Measurements from ENCODE around the gene ADAM23. TPM values are rescaled to one million over a fixed set of nuclear protein-coding genes. Genes with fewer than 3 reads are reported as not detected.

The ADAM23 gene
- total and polyA plus RNA-seq, 2 of the 13 experiments (the other 11 are each of a cell fraction or from before 2014, with no cell fraction given): 0.04 TPM; not detected in 1

- ATAC-seq: peak; percentile 98
- 40% methylated on average over 7 of the region's 7 CpGs for WGBS (ENCODE audit: low lambda C conversion rate)
These were observed 172.2 kb downstream of the ADAM23 start for GRCh38 chr2:206615417-206616089.

GRCh38 chr2:206616151-206616550 is 172.8 kb downstream of the ADAM23 start:
- H3K4me1 ChIP-seq (ENCODE audit: insufficient read depth, low read length): no peaks in the 10 kb centered on the region
- no peak overlapping the region for H2AFZ ChIP-seq (ENCODE audit: low read length)
- TF ChIP-seq SMAD9 (CRISPR knock-in tag; IDR thresholded peaks at IDR 0.05) (no peak), FOSL2 (CRISPR knock-in tag; IDR thresholded peaks at IDR 0.05) (peak; percentile 44; the same call in 1 of the 2 replicates), ZSCAN12 (CRISPR knock-in tag; IDR thresholded peaks at IDR 0.05) (no peak), SP1 (IDR thresholded peaks at IDR 0.05) (no peak), SP1 (CRISPR knock-in tag; IDR thresholded peaks at IDR 0.05) (no peak)
- intact Hi-C loops (cut with micrococcal nuclease; ENCODE audit: unreplicated experiment): no loop called here
- no peak for DNase-seq (ENCODE audit: low spot score)
- CTCF ChIA-PET (ENCODE audit: low intra/inter-chr PET ratio, low total read pairs): no interaction called here
- H3K4me2 ChIP-seq (ENCODE audit: low read depth, low read length): no peak overlapping the region
- no peak overlapping the region for H3K4me3 ChIP-seq (replicated peaks in 1 of 3; ENCODE audit: insufficient read depth in 1 of 3, low read depth in 2 of 3, low read length in 3 of 3)
- POLR2A ChIA-PET: no interaction called here
- H3K9ac ChIP-seq (ENCODE audit: insufficient read depth, low read depth, low read length): no peak overlapping the region
- no peaks in the 10 kb centered on the region for H3K79me2 ChIP-seq (ENCODE audit: insufficient read depth, low read length)
- BruUV-seq (replicated peaks): no TSS peak
- H3K27me3 ChIP-seq (ENCODE audit: control insufficient read depth in 1 of 2, insufficient read depth in 2 of 2, low read length in 2 of 2): peaks cover 0 to 5% of the 10 kb centered on the region in 2 experiments; a peak in 1 of 5 replicates
- no peaks in the 10 kb centered on the region for H3K9me3 ChIP-seq (ENCODE audit: low read length)
- H4K20me1 ChIP-seq (ENCODE audit: insufficient read depth, low read length): no peaks in the 10 kb centered on the region
- FAIRE-seq: no peak
- 0% methylated on average over 2 of the region's 2 CpGs for WGBS (ENCODE audit: low lambda C conversion rate)
- no peaks in the 10 kb centered on the region for H3K36me3 ChIP-seq (replicated peaks in 1 of 2; ENCODE audit: control insufficient read depth in 1 of 2, insufficient read depth in 2 of 2, low read length in 2 of 2)
- H3K27ac ChIP-seq (ENCODE audit: extremely low read length, insufficient read depth, low read length): no peak overlapping the region
- ATAC-seq: no peak
- in situ Hi-C loops (cut with HindIII; ENCODE audit: extremely low pct_ligation_motif_present, low pct_unique_long_range_greater_than_20kb): no loop called here

More at GRCh38 chr2:206615417-206616089, 172.2 kb downstream of the ADAM23 start:
- H3K27ac ChIP-seq (ENCODE audit: extremely low read length, insufficient read depth, low read length): no peak overlapping the region
- H3K9me3 ChIP-seq (ENCODE audit: low read length): no peaks in the 10 kb centered on the region
- H4K20me1 ChIP-seq (ENCODE audit: insufficient read depth, low read length): no peaks in the 10 kb centered on the region
- no peaks in the 10 kb centered on the region for H3K4me1 ChIP-seq (ENCODE audit: insufficient read depth, low read length)
- H2AFZ ChIP-seq (ENCODE audit: low read length): no peak overlapping the region
- no peak overlapping the region for H3K4me3 ChIP-seq (replicated peaks in 1 of 3; ENCODE audit: insufficient read depth in 1 of 3, low read depth in 2 of 3, low read length in 3 of 3)
- H3K27me3 ChIP-seq (ENCODE audit: control insufficient read depth in 1 of 2, insufficient read depth in 2 of 2, low read length in 2 of 2): peaks cover 0 to 5% of the 10 kb centered on the region in 2 experiments; a peak in 1 of 5 replicates
- in situ Hi-C loops (cut with HindIII; ENCODE audit: extremely low pct_ligation_motif_present, low pct_unique_long_range_greater_than_20kb) (no loop called here), intact Hi-C loops (cut with micrococcal nuclease; ENCODE audit: unreplicated experiment) (no loop called here)
- FAIRE-seq (no peak), DNase-seq (ENCODE audit: low spot score) (peak; percentile 13)
- no TSS peak for BruUV-seq (replicated peaks)
- no peaks in the 10 kb centered on the region for H3K36me3 ChIP-seq (replicated peaks in 1 of 2; ENCODE audit: control insufficient read depth in 1 of 2, insufficient read depth in 2 of 2, low read length in 2 of 2)
- TF ChIP-seq ZNF331 (CRISPR knock-in tag; IDR thresholded peaks at IDR 0.05) (peak; percentile 57), BCL6 (CRISPR knock-in tag; IDR thresholded peaks at IDR 0.05) (no peak), HNF4A (CRISPR knock-in tag; IDR thresholded peaks at IDR 0.05) (peak; percentile 56), SMYD3 (CRISPR knock-in tag; IDR thresholded peaks at IDR 0.05) (no peak)
- ChIA-PET CTCF (ENCODE audit: low intra/inter-chr PET ratio, low total read pairs) (no interaction called here), POLR2A (no interaction called here)
- H3K9ac ChIP-seq (ENCODE audit: insufficient read depth, low read depth, low read length): no peak overlapping the region
- no peaks in the 10 kb centered on the region for H3K79me2 ChIP-seq (ENCODE audit: insufficient read depth, low read length)
- no peak overlapping the region for H3K4me2 ChIP-seq (ENCODE audit: low read depth, low read length)

All from HepG2 (cell line).